Activated T-helper 2 cell treated with anti-CD3 and anti-CD28 coated beads, Interferon-gamma antibody, Interleukin-2, Interleukin-4, amounts not matched to agents 10 μg/mL and 5 μg/mL and 100 μg/mL, durations not matched to agents 14 hours and 24 hours and 36 hours (primary cell): ENCODE data around the gene FAHD2B. TPM values are rescaled to one million over a fixed set of nuclear protein-coding genes. Genes with fewer than 3 reads are reported as not detected.
"Not testable (repeated sequence)": the region's sequence is repeated elsewhere in the genome, so short reads cannot be mapped to it uniquely, and the experiment has no call there.

Experiments
- DNase-seq: peaks from one replicate; pipeline ENCODE4 v3.0.0; 2021; ENCODE audit warnings: low spot score
- H3K27ac Mint-ChIP-seq: one replicate; pipeline ENCODE4 v1.8.0; 2021; ENCODE audit warnings: mixed read lengths
- H3K27me3 Mint-ChIP-seq: one replicate; pipeline ENCODE4 v1.8.0; 2021; ENCODE audit warnings: low read depth, mixed read lengths
- H3K36me3 Mint-ChIP-seq: one replicate; pipeline ENCODE4 v1.8.0; 2021; ENCODE audit warnings: low read depth, mixed read lengths
- H3K4me1 Mint-ChIP-seq: one replicate; pipeline ENCODE4 v1.8.0; 2021; ENCODE audit warnings: low read depth, mixed read lengths
- H3K4me3 Mint-ChIP-seq: one replicate; pipeline ENCODE4 v1.8.0; 2021; ENCODE audit warnings: low read depth, mild to moderate bottlenecking, moderate library complexity, mixed read lengths
- H3K9me3 Mint-ChIP-seq: one replicate; pipeline ENCODE4 v1.8.0; 2021; ENCODE audit warnings: mixed read lengths
- intact Hi-C: fragments of 100-400 bp; cut with micrococcal nuclease; formaldehyde crosslinking; loops from one replicate; pipeline ENCODE4 v1.15.1; 2023
- total RNA-seq: library from RNA; stranded (reverse); gene quantifications from 2 replicates; pipeline ENCODE4 v1.2.3, GENCODE V29; 2022

The FAHD2B gene
- total RNA-seq, 1 donor from 2014 or later = 29.0 TPM

DNA sequence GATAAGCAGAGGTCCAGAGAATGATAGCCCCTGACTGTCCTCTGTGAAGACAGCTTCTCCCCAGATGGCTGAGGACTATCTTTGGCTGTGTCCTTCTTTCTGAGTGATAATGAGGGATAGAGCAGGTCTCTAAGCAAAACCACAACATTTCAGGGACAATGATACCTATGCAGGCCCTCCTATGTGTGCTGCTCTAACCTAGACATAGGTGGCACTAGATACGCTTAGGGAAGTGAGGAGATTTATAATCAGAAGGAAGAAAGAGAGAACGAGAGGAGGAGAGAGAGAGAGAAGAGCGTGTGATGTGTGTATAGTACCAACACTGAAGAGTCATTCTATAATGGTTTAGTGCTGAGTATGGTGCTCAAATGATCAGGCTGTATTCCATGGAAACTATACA, 38.5 kb downstream of the FAHD2B start:
- H3K27me3 Mint-ChIP-seq, H3K4me1 Mint-ChIP-seq, H3K36me3 Mint-ChIP-seq, H3K27ac Mint-ChIP-seq, DNase-seq, intact Hi-C loops, H3K4me3 Mint-ChIP-seq, H3K9me3 Mint-ChIP-seq: not testable (repeated sequence)

DNA sequence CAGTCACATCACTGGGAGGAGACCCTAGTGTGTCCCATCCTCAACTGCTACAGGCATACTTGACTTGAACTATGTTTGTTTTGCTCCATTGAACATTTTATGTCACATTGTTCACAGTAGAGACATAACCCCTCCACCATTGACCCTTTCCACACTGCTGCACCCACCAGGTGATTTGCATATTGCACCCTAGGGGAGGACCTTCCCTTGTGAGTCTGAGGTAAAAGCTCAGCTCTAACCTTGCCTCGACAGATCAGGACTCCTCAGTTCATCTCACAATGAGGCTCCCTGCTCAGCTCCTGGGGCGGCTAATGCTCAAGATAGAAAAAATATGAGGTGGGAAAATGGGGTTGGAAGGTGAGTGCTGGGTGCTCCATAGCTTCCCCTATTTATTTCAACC, 44.6 kb downstream of the FAHD2B start:
- H3K36me3 Mint-ChIP-seq, H3K4me3 Mint-ChIP-seq, DNase-seq, intact Hi-C loops, H3K4me1 Mint-ChIP-seq, H3K27me3 Mint-ChIP-seq, H3K9me3 Mint-ChIP-seq, H3K27ac Mint-ChIP-seq: not testable (repeated sequence)

DNA sequence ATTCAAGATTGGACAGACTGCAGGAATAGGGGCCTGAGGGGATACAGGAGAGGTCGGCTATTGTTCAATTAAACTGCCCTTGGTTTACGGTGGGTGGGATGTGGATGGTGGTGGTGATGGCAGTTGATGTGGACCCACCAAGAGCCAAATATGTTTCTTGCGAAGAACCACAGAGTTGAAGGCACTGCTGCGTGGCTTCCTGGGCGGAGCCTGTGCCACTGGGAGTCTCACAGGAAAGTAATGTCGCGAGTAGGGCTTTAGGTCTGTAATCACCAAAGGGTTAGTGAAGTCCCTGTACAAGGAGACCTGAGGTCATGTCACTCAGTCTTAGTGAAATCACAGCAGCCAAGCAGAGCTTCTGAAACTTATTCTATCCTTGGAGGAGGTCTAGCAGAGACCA, 46.2 kb downstream of the FAHD2B start:
- H3K27ac Mint-ChIP-seq, intact Hi-C loops, H3K9me3 Mint-ChIP-seq: not testable (repeated sequence)

DNA sequence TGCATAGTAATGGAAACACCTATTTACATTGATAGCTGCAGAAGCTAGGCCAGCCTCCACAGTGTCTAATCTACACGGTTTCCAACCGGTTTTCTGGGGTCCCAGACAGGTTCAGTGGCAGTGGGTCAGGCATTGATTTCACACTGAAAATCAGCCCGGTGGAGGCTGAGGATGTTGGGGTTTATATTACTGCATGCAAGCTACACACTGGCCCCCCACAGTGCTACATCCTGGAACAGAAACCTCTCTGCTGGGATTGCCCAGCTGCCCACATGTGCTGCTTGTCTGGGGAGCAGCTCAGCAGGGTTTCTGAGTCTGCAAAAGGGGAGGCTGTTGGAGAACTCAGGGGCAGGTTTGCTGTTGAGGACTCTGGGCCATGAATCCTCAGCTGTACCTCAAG, 48.0 kb downstream of the FAHD2B start:
- H3K36me3 Mint-ChIP-seq, H3K9me3 Mint-ChIP-seq, H3K4me1 Mint-ChIP-seq, intact Hi-C loops, H3K4me3 Mint-ChIP-seq, DNase-seq, H3K27ac Mint-ChIP-seq: not testable (repeated sequence)
- peaks cover 18% of the 10 kb centered on the region for H3K27me3 Mint-ChIP-seq

More for the DNA sequence above, 46.2 kb downstream of the FAHD2B start:
- not testable (repeated sequence) for H3K4me3 Mint-ChIP-seq, DNase-seq, H3K36me3 Mint-ChIP-seq, H3K4me1 Mint-ChIP-seq
- H3K27me3 Mint-ChIP-seq = peaks cover 12% of the 10 kb centered on the region

DNA sequence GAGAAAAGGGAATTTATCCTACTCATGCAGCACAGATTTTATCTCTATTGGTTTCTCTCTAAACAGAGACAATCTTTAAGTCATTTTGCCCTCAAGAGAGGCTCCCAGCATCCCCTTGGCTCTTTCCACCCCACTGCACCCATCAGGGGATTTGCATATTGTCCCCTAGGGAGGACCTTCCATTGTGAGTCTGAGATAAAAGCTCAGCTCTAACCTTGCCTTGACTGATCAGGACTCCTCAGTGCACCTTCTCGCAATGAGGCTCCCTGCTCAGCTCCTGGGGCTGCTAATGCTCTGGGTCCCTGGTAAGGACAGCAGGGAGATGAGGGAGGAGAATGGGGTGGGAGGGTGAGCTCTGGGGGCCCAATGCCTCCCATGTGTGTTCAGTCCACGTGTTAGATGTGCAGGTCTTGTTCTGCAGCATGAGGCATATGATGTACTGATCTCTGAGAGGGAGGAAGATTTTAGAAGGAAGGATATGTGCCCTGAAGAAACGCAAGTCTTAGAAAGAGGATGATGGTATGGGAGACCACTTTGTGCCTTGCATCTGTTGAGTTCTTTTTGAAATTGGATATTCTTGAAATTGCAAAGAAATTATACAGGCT, 48.7 kb downstream of the FAHD2B start:
- DNase-seq, H3K9me3 Mint-ChIP-seq, H3K27ac Mint-ChIP-seq, intact Hi-C loops, H3K4me1 Mint-ChIP-seq, H3K4me3 Mint-ChIP-seq, H3K36me3 Mint-ChIP-seq: not testable (repeated sequence)
- H3K27me3 Mint-ChIP-seq = peaks cover 18% of the 10 kb centered on the region

Other genes starting within 250 kb of the FAHD2B start
- gene ANKRD39, start 236.9 kb downstream of the FAHD2B start, total RNA-seq = 39.2 and 40.0 TPM in 2 replicates
- gene SEMA4C, start 224.8 kb downstream of the FAHD2B start, total RNA-seq = 32.0 and 36.1 TPM in 2 replicates
- gene FAM178B, start 108.3 kb downstream of the FAHD2B start, total RNA-seq = not detected in 2 replicates
- gene ANKRD36, start 18.3 kb upstream of the FAHD2B start, total RNA-seq = 44.0 and 47.5 TPM in 2 replicates